ENCODE data around the gene DNAJC25.

DNA sequence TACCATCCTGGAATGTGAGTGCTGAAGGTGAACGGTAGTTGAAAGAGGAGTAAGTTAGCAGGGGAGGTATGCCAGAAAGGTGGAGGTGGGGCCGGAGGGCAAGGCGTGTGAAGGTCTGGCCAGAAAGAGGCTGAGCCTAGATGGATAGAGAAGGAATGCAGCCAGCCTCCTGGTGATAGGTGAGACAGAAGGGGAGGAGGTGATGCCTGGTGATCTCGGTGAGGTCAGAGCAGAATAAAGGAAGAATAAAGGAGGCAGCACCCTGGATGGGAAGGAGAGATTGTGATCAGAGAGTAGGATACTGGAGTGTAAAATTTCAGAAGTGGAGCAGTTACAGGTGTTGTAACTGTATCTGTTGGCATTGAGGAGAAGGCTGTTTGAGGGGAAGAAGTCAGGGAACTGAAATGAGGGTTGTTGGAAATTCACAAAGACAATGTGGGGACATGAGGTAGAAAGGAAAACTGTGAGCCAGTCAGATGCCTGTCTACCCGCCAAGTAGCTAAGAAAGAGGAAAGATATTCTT is 32.2 kb downstream of the DNAJC25 start:
- TF ChIP-seq, protein P1, sequence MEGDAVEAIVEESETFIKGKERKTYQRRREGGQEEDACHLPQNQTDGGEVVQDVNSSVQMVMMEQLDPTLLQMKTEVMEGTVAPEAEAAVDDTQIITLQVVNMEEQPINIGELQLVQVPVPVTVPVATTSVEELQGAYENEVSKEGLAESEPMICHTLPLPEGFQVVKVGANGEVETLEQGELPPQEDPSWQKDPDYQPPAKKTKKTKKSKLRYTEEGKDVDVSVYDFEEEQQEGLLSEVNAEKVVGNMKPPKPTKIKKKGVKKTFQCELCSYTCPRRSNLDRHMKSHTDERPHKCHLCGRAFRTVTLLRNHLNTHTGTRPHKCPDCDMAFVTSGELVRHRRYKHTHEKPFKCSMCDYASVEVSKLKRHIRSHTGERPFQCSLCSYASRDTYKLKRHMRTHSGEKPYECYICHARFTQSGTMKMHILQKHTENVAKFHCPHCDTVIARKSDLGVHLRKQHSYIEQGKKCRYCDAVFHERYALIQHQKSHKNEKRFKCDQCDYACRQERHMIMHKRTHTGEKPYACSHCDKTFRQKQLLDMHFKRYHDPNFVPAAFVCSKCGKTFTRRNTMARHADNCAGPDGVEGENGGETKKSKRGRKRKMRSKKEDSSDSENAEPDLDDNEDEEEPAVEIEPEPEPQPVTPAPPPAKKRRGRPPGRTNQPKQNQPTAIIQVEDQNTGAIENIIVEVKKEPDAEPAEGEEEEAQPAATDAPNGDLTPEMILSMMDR (conservative IDR thresholded peaks at IDR 0.05) = no peak
- TF ChIP-seq EZH2 (IDR thresholded peaks at IDR 0.05; ENCODE audit: low read depth) = no peak
